K562 (cell line): ENCODE measurements around the gene PRPF6. TPM values are rescaled to one million over a fixed set of nuclear protein-coding genes. Genes with fewer than 3 reads are reported as not detected.

Source experiments
- CBFA2T2 ChIP-seq: fragments of 450-650 bp; conservative IDR thresholded peaks from 2 replicates; pipeline ENCODE4 v1.6.1; 2017; ENCODE audit warnings: mild to moderate bottlenecking
- CTBP1 ChIP-seq: fragments of 450-650 bp; IDR thresholded peaks from 2 replicates; pipeline ENCODE4 v1.6.1; 2016; ENCODE audit warnings: borderline replicate concordance
- FOXA3 ChIP-seq, 2 experiments: fragments of 450-650 bp in 1 of 2; sonication (generic) in 1 of 2; formaldehyde crosslinking; IDR thresholded peaks in 1 of 2; conservative IDR thresholded peaks in 1 of 2; 2 replicates each; pipeline versions ENCODE4 v1.4.0 to v1.8.0; 2020 to 2022; ENCODE audit warnings: mild to moderate bottlenecking in 2 of 2, missing genetic modification reagents in 1 of 2
- FOXO4 ChIP-seq: fragments of 450-650 bp; formaldehyde crosslinking; IDR thresholded peaks from 2 replicates; pipeline ENCODE4 v1.4.0; 2020; ENCODE audit warnings: mild to moderate bottlenecking, moderate library complexity
- GATAD2B ChIP-seq: fragments of 450-650 bp; IDR thresholded peaks from 2 replicates; pipeline ENCODE4 v1.6.1; 2017; ENCODE audit warnings: mild to moderate bottlenecking, borderline replicate concordance
- KDM5B ChIP-seq: fragments of 200-600 bp; sonication (generic); IDR thresholded peaks from 2 replicates; pipeline ENCODE4 v1.6.1; 2012; ENCODE audit warnings: low read depth, mild to moderate bottlenecking, moderate library complexity, low read length, control low read depth, inconsistent platforms; ENCODE audit not compliant: insufficient replicate concordance
- PCBP1 ChIP-seq: fragments of 200-400 bp; formaldehyde crosslinking; IDR thresholded peaks from 2 replicates; pipeline ENCODE4 v1.6.1; 2018; ENCODE audit warnings: mild to moderate bottlenecking, low read depth, low read length; ENCODE audit not compliant: poor library complexity, severe bottlenecking
- ZNF699 ChIP-seq: fragments of 250-450 bp; sonication (Bioruptor Pico); IDR thresholded peaks from 2 replicates; pipeline ENCODE4 v1.8.0; 2021; ENCODE audit warnings: mild to moderate bottlenecking, moderate library complexity; ENCODE audit not compliant: insufficient replicate concordance
- polyA plus RNA-seq, 8 experiments: library from polyadenylated mRNA; depleted of rRNA in 4 of 8; stranded (reverse) in 5 of 8; unstranded in 3 of 8; fragments of >200 nt; fragmentation: Nextera tagmentation in 2 of 8; fragmentation: Illumina TruSeq in 1 of 8; extraction: Ambion mirVana in 2 of 8; extraction: Trizol in 1 of 8; gene quantifications; 2 replicates each; pipeline versions ENCODE4 v1.2.1 to v1.2.3, GENCODE V29; 2011 to 2014; ENCODE audit warnings: inconsistent platforms in 1 of 8, missing spikeins in 1 of 8
- total RNA-seq, 7 experiments: library from RNA; depleted of rRNA in 6 of 7; stranded (reverse); fragments of >200 nt in 6 of 7; fragmentation: Illumina TruSeq in 2 of 7; extraction: Trizol in 2 of 7; gene quantifications; 2 replicates each; pipeline versions ENCODE4 v1.2.1 to v1.2.3, GENCODE V29; 2011 to 2021; ENCODE audit warnings: low replicate concordance in 1 of 7
- TF ChIP-seq, protein P1 (sequence below), 2 experiments: fragments of 450-650 bp; IDR thresholded peaks; 2 replicates each; pipeline ENCODE4 v1.6.1; 2016; ENCODE audit warnings: mild to moderate bottlenecking in 2 of 2, borderline replicate concordance in 1 of 2, low read depth in 1 of 2, moderate library complexity in 1 of 2
- TF ChIP-seq, protein P2 (sequence below): fragments of 250-450 bp; sonication (Bioruptor Pico); IDR thresholded peaks from 2 replicates; pipeline ENCODE4 v1.8.0; 2022; ENCODE audit warnings: inconsistent platforms

PRPF6 gene
- total and polyA plus RNA-seq, 9 of the 15 experiments (the other 6 are each of a cell fraction or from before 2014, with no cell fraction given) = 4.2 to 83.2 (median 59.9) TPM

GRCh38 chr20:64077094-64077493 lies 96.2 kb downstream of the PRPF6 start (continued):
- TF ChIP-seq FOXO4 (CRISPR knock-in tag) (no peak), PCBP1 (no peak), CBFA2T2 (no peak), KDM5B (no peak), CTBP1 (no peak), FOXA3 (CRISPR knock-in tag; conservative IDR thresholded peaks at IDR 0.05 in 1 of 2, IDR thresholded peaks at IDR 0.05 in 1 of 2) (no peak), ZNF699 (CRISPR knock-in tag) (no peak), GATAD2B (no peak)
- TF ChIP-seq, protein P1, sequence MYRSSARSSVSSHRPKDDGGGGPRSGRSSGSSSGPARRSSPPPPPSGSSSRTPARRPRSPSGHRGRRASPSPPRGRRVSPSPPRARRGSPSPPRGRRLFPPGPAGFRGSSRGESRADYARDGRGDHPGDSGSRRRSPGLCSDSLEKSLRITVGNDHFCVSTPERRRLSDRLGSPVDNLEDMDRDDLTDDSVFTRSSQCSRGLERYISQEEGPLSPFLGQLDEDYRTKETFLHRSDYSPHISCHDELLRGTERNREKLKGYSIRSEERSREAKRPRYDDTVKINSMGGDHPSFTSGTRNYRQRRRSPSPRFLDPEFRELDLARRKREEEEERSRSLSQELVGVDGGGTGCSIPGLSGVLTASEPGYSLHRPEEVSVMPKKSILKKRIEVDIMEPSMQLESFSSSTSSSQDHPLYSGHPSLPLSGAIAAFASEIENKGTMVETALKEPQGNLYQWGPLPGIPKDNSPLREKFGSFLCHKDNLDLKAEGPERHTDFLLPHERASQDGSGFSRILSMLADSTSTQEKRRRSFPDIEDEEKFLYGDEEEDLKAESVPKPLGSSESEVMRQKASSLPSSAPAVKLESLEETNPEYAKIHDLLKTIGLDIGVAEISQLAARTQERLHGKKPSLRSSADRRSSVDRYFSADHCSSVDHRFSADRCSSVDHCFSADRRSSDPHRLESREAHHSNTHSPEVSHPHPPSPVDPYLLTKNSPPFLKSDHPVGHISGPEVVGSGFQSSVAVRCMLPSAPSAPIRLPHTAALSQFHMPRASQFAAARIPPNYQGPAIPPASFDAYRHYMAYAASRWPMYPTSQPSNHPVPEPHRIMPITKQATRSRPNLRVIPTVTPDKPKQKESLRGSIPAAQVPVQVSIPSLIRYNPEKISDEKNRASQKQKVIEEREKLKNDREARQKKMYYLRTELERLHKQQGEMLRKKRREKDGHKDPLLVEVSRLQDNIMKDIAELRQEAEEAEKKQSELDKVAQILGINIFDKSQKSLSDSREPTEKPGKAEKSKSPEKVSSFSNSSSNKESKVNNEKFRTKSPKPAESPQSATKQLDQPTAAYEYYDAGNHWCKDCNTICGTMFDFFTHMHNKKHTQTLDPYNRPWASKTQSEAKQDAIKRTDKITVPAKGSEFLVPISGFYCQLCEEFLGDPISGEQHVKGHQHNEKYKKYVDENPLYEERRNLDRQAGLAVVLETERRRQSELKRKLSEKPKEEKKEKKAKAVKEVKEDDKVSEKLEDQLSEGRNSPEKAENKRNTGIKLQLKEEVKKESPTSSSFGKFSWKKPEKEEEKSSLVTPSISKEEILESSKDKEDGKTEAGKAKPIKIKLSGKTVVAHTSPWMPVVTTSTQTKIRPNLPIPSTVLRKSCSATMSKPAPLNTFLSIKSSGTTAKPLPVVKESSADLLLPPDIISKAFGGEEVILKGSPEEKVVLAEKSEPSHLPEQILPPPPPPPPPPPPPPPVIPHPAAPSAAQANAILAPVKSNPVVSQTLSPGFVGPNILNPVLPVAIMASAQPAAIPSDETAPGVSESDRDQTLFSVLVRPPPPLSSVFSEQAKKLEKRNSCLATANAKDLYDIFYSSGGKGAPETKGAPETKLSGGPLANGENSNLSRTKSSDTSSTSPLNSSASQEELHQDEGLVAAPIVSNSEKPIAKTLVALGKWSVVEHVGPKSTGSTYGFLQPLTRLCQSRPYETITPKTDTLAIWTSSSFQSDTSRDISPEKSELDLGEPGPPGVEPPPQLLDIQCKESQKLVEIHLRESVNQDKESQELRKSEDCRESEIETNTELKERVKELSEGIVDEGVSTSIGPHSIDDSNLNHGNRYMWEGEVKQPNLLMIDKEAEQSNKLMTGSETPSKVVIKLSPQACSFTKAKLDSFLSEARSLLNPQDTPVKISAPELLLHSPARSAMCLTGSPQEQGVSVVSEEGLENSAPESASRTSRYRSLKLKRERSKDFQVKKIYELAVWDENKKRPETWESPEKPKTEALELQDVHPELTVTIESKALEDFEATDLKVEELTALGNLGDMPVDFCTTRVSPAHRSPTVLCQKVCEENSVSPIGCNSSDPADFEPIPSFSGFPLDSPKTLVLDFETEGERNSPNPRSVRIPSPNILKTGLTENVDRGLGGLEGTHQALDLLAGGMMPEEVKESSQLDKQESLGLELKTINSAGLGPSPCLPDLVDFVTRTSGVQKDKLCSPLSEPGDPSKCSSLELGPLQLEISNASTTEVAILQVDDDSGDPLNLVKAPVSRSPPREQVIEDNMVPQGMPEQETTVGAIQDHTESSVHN (IDR thresholded peaks at IDR 0.05; ENCODE audit: borderline replicate concordance in 1 of 2, low read depth in 1 of 2) = no peak
- TF ChIP-seq, protein P2, sequence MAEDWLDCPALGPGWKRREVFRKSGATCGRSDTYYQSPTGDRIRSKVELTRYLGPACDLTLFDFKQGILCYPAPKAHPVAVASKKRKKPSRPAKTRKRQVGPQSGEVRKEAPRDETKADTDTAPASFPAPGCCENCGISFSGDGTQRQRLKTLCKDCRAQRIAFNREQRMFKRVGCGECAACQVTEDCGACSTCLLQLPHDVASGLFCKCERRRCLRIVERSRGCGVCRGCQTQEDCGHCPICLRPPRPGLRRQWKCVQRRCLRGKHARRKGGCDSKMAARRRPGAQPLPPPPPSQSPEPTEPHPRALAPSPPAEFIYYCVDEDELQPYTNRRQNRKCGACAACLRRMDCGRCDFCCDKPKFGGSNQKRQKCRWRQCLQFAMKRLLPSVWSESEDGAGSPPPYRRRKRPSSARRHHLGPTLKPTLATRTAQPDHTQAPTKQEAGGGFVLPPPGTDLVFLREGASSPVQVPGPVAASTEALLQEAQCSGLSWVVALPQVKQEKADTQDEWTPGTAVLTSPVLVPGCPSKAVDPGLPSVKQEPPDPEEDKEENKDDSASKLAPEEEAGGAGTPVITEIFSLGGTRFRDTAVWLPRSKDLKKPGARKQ (CRISPR knock-in tag) = no peak
